LNCAP (cell line): ENCODE measurements around the gene AKIRIN2.

Experiments
- CTCF ChIP-seq: fragments of 450-650 bp; IDR thresholded peaks from 2 replicates; pipeline ENCODE4 v1.5.1; 2017; ENCODE audit warnings: mild to moderate bottlenecking

Gene AKIRIN2

GRCh38 chr6:87682310-87682709, 19.7 kb downstream of the AKIRIN2 start:
- TF ChIP-seq CTCF = no peak

GRCh38 chr6:87675004-87675681, 26.9 kb downstream of the AKIRIN2 start:
- TF ChIP-seq CTCF = no peak

GRCh38 chr6:87674290-87674689, 27.7 kb downstream of the AKIRIN2 start:
- no peak for TF ChIP-seq CTCF

- TF ChIP-seq CTCF = no peak
These were observed 28.8 kb downstream of the AKIRIN2 start for GRCh38 chr6:87673237-87673636.

- no peak for TF ChIP-seq CTCF
These were observed 29.4 kb downstream of the AKIRIN2 start for GRCh38 chr6:87672641-87673040.

GRCh38 chr6:87671555-87672029, 30.4 kb downstream of the AKIRIN2 start:
- TF ChIP-seq CTCF = no peak

- no peak for TF ChIP-seq CTCF
These were observed 31.3 kb downstream of the AKIRIN2 start for GRCh38 chr6:87670707-87671106.

GRCh38 chr6:87669051-87669450, 33.0 kb downstream of the AKIRIN2 start:
- TF ChIP-seq CTCF = no peak
